Head of caudate nucleus (tissue), 42 donors: ENCODE results near the gene SETX.
A peak's percentile ranks its signal among the peaks of the same experiment; 100 is the strongest.
"Not testable (repeated sequence)": the region's sequence is repeated elsewhere in the genome, so short reads cannot be mapped to it uniquely, and the experiment has no call there.

Source experiments
- DNase-seq, 42 donors: peaks; one replicate each; pipeline versions ENCODE4 v3.0.0 to v3.0.0-alpha.2; 2020 to 2021; ENCODE audit warnings: mixed read lengths in 7 of 42
- intact Hi-C: fragments of 100-400 bp; cut with DNase I; formaldehyde crosslinking; loops from one replicate; pipeline ENCODE4 v1.15.0; 2022

Gene SETX, protein sequence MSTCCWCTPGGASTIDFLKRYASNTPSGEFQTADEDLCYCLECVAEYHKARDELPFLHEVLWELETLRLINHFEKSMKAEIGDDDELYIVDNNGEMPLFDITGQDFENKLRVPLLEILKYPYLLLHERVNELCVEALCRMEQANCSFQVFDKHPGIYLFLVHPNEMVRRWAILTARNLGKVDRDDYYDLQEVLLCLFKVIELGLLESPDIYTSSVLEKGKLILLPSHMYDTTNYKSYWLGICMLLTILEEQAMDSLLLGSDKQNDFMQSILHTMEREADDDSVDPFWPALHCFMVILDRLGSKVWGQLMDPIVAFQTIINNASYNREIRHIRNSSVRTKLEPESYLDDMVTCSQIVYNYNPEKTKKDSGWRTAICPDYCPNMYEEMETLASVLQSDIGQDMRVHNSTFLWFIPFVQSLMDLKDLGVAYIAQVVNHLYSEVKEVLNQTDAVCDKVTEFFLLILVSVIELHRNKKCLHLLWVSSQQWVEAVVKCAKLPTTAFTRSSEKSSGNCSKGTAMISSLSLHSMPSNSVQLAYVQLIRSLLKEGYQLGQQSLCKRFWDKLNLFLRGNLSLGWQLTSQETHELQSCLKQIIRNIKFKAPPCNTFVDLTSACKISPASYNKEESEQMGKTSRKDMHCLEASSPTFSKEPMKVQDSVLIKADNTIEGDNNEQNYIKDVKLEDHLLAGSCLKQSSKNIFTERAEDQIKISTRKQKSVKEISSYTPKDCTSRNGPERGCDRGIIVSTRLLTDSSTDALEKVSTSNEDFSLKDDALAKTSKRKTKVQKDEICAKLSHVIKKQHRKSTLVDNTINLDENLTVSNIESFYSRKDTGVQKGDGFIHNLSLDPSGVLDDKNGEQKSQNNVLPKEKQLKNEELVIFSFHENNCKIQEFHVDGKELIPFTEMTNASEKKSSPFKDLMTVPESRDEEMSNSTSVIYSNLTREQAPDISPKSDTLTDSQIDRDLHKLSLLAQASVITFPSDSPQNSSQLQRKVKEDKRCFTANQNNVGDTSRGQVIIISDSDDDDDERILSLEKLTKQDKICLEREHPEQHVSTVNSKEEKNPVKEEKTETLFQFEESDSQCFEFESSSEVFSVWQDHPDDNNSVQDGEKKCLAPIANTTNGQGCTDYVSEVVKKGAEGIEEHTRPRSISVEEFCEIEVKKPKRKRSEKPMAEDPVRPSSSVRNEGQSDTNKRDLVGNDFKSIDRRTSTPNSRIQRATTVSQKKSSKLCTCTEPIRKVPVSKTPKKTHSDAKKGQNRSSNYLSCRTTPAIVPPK (N-terminal part only)

DNA sequence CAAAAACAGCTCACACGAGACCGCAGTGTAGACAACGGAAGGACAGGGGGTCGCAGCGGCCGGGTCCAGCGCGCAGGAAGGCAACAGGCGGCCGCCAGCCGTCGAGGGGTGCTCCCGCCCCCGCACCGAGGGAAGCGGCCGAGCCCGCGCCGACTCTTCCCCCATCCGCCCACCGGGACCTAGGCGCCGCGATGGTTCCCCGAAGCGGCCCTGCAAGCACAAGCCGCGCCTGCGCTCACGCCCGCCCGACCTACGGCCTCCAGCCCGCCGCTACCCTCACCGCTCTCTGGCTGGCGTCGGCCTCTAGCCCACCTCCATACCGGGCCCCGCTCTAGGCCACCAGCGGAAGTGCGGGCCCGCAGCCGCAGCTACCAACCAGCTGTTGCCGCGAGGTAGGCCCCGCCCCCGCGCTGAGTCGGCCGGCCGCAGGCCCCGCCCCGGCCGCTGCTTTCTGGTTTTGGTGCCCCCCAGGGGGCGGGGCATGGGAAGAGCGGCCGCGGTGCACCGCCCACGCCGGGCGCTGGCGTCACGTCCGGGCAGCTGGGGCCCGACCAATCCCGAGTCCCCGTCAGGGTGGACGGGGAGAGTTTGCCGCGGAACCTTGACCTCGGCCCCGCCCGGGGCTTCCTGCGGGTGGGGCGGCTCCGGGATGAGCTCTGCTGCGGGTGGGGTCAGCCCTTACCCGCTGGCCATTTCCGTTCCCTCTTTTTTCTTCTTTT lies at the start of gene SETX:
TSS of gene SETX (minus strand) at position 350 of the 719 bp plus-strand sequence. CDS start 5,558 bp downstream, outside the sequence.
- DNase-seq: peak; percentile 92 to 99 (median 98)
- intact Hi-C loops: no loop called here

DNA sequence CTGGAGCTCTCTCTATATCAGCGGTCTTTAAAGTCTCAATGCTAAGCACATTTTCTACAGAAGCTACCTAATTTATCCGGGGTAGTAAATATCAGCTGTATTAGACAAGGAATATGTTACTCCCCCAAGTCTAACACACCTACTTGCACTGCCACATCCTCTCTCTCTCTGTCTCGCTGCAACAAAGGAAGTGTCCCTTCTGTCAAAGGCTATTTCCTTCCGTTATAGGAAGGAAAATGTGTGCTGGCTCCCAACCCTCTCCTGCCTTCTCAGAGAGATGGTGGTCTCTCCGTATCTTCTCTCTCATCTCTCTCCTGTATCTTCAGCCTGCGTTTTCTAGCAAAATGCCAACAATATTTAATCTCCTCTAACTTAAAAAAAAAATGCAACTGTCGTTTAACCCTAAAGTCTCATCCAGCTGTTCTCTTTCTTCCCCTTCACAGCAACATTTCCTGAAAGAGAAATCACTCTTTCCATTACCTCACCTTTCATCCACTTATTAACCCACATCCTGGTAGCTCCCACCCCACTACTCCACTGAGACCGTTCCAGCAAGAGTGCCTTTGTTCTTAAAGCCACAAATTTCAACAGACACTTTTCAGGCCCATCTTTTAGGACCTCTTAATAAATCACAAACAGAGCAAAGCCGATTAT lies 49.6 kb upstream of the SETX start:
- intact Hi-C loops: no loop called here

GRCh38 chr9:132401824-132402223 lies 47.0 kb upstream of the SETX start:
- intact Hi-C loops: no loop called here
- DNase-seq: no peak

More for the DNA sequence above, 49.6 kb upstream of the SETX start:
- DNase-seq: no peak

DNA sequence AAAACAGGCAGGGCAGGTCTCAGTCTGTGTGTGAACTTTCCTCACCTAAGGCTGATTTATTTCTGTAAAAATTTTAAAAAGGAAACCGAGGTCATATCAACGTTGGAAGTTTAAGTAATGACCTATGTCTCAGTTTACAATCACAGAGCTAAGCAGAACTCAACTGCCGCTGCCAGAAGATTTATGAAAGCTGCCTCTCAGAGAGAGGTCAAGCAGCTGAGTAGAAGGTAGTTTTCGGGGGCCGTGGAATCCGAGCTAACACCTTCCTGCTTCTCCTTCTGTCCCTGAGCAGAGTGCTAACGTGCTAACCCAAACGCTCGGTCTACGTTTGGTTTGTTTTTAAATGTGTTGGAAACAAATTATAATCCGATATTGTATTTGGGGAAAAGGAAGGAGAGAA lies 40.8 kb upstream of the SETX start:
- no peak for DNase-seq
- intact Hi-C loops: no loop called here

GRCh38 chr9:132391449-132391848 lies 36.7 kb upstream of the SETX start:
- intact Hi-C loops: no loop called here
- DNase-seq: no peak

GRCh38 chr9:132390966-132391365 lies 36.2 kb upstream of the SETX start:
- intact Hi-C loops: no loop called here
- DNase-seq: no peak

- no peak for DNase-seq
- intact Hi-C loops: no loop called here
Observed at GRCh38 chr9:132387133-132387532, 32.3 kb upstream of the SETX start.

DNA sequence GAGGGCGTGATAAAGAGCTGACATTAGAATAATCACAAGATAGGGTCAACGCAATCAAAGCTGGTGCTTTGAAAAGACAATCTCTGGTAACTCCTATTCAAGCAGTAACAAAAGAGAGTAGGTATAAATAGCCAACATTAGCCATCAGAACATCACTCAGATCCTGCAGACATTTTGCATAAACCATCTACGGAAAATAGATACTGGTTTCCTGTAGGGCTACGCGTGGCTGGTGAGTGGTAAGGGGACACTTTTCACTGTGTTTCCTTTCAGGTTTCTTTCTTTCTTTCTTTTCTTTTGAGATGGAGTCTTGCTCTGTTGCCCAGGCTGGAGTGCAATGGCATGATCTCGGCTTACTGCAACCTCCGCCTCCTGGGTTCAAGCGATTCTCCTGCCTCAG lies 29.6 kb upstream of the SETX start:
- no peak for DNase-seq
- intact Hi-C loops: no loop called here

DNA sequence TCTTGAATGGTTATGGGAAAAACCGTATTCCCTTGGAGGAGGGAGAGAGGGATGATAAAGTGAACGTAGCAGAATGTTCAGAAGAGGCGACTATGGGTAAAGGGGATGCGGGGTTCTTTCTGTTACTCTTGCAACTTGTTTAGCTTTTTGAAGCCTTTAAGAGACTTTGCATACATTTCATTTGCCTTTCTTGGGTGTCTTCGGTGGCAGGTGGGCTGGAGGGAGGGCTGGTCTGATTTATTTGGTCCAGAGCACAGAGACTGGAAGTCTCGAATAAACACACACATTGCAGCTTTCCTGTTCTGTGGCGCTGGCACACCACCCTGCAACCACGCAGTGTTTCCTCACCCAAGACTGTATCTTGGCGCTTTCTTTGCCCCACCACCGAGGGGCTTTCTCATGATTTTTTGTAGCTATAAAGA lies 28.7 kb upstream of the SETX start:
- DNase-seq: no peak

GRCh38 chr9:132381966-132382541 lies 27.3 kb upstream of the SETX start:
- no peak for DNase-seq
- intact Hi-C loops: no loop called here

More for the DNA sequence above, 28.7 kb upstream of the SETX start:
- intact Hi-C loops: no loop called here

DNA sequence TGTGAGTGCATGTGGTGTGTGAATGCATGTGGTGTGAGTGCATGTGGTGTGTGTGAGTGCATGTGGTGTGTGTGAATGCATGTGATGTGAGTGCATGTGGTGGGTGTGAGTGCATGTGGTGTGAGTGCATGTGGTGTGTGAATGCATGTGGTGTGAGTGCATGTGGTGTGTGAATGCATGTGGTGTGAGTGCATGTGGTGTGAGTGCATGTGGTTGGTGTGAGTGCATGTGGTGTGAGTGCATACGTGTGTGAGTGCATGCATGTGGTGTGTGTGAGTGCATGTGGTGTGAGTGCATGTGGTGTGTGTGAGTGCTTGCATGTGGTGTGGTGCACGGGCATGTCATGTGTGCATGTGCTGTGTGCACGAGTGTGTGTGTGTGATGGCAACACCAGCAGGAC lies 23.6 kb upstream of the SETX start:
- intact Hi-C loops, DNase-seq: not testable (repeated sequence)

GRCh38 chr9:132377769-132378168 lies 23.0 kb upstream of the SETX start:
- DNase-seq, intact Hi-C loops: not testable (repeated sequence)

DNA sequence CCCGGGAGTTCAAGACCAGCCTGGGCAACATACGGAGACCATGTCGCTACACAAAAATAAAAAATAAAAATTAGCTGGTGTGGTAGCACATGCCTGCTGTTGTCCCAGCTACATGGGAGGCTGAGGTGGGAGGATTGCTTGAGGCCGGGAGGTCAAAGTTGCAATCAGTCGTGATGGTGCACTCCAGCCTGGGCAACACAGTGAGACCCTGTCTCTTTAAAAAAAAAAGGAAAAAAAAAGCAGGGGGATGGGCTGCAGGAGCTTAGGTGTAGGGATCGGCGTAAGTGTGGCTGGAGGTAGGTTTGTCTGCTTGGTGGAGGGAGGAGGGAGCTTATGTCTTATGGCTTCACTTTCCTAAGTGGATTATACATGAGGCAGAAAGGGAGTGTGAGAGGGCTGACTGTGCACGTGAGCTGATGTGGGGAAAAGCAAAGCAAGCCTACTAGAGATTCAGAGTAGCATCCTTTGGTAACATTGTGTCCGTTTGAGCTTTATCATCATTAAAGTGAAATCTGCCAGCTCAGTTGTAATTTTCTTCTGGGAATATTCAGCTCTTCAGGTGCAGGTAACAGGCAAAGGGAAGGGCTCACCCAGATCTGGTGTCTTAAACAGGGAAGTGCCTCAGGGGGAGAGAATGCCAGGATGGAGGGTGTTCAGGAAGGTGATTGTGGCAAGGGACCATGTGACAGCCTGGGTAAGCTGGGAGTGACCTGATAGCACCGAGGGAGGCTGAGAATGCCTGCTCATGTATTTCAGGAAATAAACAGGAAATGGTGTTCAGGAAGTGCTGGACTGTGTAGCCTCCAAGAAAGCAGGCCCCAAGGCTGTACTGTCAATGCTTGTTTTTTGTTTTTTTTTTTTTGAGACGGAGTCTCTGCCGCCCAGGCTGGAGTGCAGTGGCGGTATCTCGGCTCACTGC lies 17.6 kb upstream of the SETX start:
- intact Hi-C loops: no loop called here
- peak in 34 of 42 donors; percentile 8 to 69 (median 37) for DNase-seq

- DNase-seq: no peak
- intact Hi-C loops: no loop called here
Observed at GRCh38 chr9:132370592-132370991, 15.8 kb upstream of the SETX start.

- DNase-seq: no peak
- intact Hi-C loops: loop anchor here (10.0 kb wide), 1 partner anchor 505 kb away; the partner anchor contains the start of genes AK8 and SPACA9
Observed at GRCh38 chr9:132369421-132369820, 14.6 kb upstream of the SETX start.

GRCh38 chr9:132367613-132368313 lies 13.0 kb upstream of the SETX start:
- no peak for DNase-seq
- intact Hi-C loops: loop anchor here (10.0 kb wide), 1 partner anchor 507 kb away; the partner anchor contains the start of genes AK8 and SPACA9
